SU-DHL-6 (cell line): ENCODE measurements around the gene B4GALT6.

Experiments used
- EZH2phosphoT487 ChIP-seq: fragments of 200-600 bp; sonication (generic), shearing (Covaris generic); conservative IDR thresholded peaks from 2 replicates; pipeline ENCODE4 v1.6.1; 2018; ENCODE audit warnings: mild to moderate bottlenecking, antibody characterized with exemption, low read length, moderate library complexity, mixed read lengths
- TF ChIP-seq, protein P1 (sequence below): fragments of 200-600 bp; sonication (generic); IDR thresholded peaks from one replicate; pipeline ENCODE4 v1.5.1; 2017; ENCODE audit warnings: antibody characterized with exemption, mild to moderate bottlenecking, low read length, moderate library complexity; ENCODE audit not compliant: insufficient read depth, poor library complexity, severe bottlenecking

DNA sequence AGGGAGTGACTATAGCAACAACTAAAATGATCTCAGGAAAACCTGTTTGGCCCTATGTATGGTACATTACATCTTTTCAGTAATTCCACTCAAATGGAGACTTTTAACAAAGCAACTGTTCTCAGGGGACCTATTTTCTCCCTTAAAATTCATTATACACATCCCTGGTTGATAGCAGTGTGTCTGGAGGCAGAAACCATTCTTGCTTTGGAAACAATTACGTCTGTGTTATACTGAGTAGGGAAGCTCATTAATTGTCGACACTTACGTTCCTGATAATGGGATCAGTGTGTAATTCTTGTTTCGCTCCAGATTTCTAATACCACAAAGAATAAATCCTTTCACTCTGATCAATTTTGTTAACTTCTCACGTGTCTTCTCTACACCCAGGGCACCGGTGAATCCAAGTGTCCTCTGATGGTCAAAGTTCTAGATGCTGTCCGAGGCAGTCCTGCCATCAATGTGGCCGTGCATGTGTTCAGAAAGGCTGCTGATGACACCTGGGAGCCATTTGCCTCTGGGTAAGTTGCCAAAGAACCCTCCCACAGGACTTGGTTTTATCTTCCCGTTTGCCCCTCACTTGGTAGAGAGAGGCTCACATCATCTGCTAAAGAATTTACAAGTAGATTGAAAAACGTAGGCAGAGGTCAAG is 91.7 kb downstream of the B4GALT6 start:
- TF ChIP-seq, protein P1, sequence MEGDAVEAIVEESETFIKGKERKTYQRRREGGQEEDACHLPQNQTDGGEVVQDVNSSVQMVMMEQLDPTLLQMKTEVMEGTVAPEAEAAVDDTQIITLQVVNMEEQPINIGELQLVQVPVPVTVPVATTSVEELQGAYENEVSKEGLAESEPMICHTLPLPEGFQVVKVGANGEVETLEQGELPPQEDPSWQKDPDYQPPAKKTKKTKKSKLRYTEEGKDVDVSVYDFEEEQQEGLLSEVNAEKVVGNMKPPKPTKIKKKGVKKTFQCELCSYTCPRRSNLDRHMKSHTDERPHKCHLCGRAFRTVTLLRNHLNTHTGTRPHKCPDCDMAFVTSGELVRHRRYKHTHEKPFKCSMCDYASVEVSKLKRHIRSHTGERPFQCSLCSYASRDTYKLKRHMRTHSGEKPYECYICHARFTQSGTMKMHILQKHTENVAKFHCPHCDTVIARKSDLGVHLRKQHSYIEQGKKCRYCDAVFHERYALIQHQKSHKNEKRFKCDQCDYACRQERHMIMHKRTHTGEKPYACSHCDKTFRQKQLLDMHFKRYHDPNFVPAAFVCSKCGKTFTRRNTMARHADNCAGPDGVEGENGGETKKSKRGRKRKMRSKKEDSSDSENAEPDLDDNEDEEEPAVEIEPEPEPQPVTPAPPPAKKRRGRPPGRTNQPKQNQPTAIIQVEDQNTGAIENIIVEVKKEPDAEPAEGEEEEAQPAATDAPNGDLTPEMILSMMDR, result no peak
- no peak for TF ChIP-seq EZH2phosphoT487
